Type B pancreatic cell (in vitro differentiated cells): Measurements from ENCODE around the gene TMUB1. TPM values are rescaled to one million over a fixed set of nuclear protein-coding genes. Genes with fewer than 3 reads are reported as not detected.

Source experiments
- DNase-seq: peaks from one replicate; pipeline ENCODE4 v3.0.0; 2021; ENCODE audit warnings: mixed read lengths; ENCODE audit not compliant: unreplicated experiment; ENCODE audit errors: extremely low spot score
- H3K27ac Mint-ChIP-seq: 2 replicates; pipeline ENCODE4 v1.8.0; 2021; ENCODE audit warnings: mild to moderate bottlenecking, mixed read lengths
- H3K27me3 Mint-ChIP-seq: 2 replicates; pipeline ENCODE4 v1.8.0; 2021; ENCODE audit warnings: mixed read lengths
- H3K36me3 Mint-ChIP-seq: 2 replicates; pipeline ENCODE4 v1.8.0; 2021; ENCODE audit warnings: mixed read lengths
- H3K4me1 Mint-ChIP-seq: one replicate; pipeline ENCODE4 v1.8.0; 2021; ENCODE audit warnings: mixed read lengths; ENCODE audit not compliant: unreplicated experiment
- H3K4me3 Mint-ChIP-seq: 2 replicates; pipeline ENCODE4 v1.8.0; 2021; ENCODE audit warnings: mild to moderate bottlenecking, mixed read lengths
- H3K9me3 Mint-ChIP-seq: 2 replicates; pipeline ENCODE4 v1.8.0; 2021; ENCODE audit warnings: mixed read lengths
- CTCF ChIP-seq: fragments of 200-600 bp; sonication (generic); conservative IDR thresholded peaks from 2 replicates; pipeline ENCODE4 v1.5.0; 2021; ENCODE audit warnings: antibody characterized with exemption, mild to moderate bottlenecking
- total RNA-seq: library from RNA; stranded (reverse); gene quantifications from 2 replicates; pipeline ENCODE4 v1.2.1, GENCODE V29; 2021; ENCODE audit warnings: low replicate concordance

TMUB1 gene
- total RNA-seq, 1 donor from 2014 or later: 37.9 TPM

- Mint-ChIP-seq H3K27ac (no peak overlapping the region), H3K4me3 (no peak overlapping the region), H3K9me3 (no peaks in the 10 kb centered on the region), H3K27me3 (no peaks in the 10 kb centered on the region), H3K36me3 (no peaks in the 10 kb centered on the region), H3K4me1 (peaks cover 15% of the 10 kb centered on the region)
- no peak for TF ChIP-seq CTCF
- no peak for DNase-seq
These were observed 7.7 kb downstream of the TMUB1 start for GRCh38 chr7:151075662-151075971.

- DNase-seq: no peak
- Mint-ChIP-seq H3K9me3 (no peaks in the 10 kb centered on the region), H3K36me3 (no peaks in the 10 kb centered on the region), H3K4me1 (peaks cover 14% of the 10 kb centered on the region), H3K4me3 (no peak overlapping the region), H3K27me3 (no peaks in the 10 kb centered on the region), H3K27ac (no peak overlapping the region)
- TF ChIP-seq CTCF: no peak
These were observed 8.3 kb downstream of the TMUB1 start for GRCh38 chr7:151074817-151075661.

- H3K27me3 Mint-ChIP-seq: no peaks in the 10 kb centered on the region
- peaks cover 3% of the 10 kb centered on the region for H3K36me3 Mint-ChIP-seq
- H3K27ac Mint-ChIP-seq: no peak overlapping the region
- DNase-seq: no peak
- no peak overlapping the region for H3K4me3 Mint-ChIP-seq
- H3K4me1 Mint-ChIP-seq: peaks cover 8% of the 10 kb centered on the region
- TF ChIP-seq CTCF: no peak
- H3K9me3 Mint-ChIP-seq: no peaks in the 10 kb centered on the region
These were observed 9.3 kb downstream of the TMUB1 start for GRCh38 chr7:151073990-151074389.

- Mint-ChIP-seq H3K9me3 (no peaks in the 10 kb centered on the region), H3K27ac (no peak overlapping the region), H3K4me3 (no peak overlapping the region), H3K36me3 (peaks cover 3% of the 10 kb centered on the region), H3K27me3 (no peaks in the 10 kb centered on the region), H3K4me1 (no peaks in the 10 kb centered on the region)
- no peak for DNase-seq
- TF ChIP-seq CTCF: no peak
These were observed 12.0 kb downstream of the TMUB1 start for GRCh38 chr7:151071032-151071866.

GRCh38 chr7:151070574-151070960 is 12.7 kb downstream of the TMUB1 start:
- no peaks in the 10 kb centered on the region for H3K4me1 Mint-ChIP-seq
- DNase-seq: no peak
- H3K27me3 Mint-ChIP-seq: no peaks in the 10 kb centered on the region
- H3K36me3 Mint-ChIP-seq: peaks cover 3% of the 10 kb centered on the region
- H3K27ac Mint-ChIP-seq: no peak overlapping the region
- no peaks in the 10 kb centered on the region for H3K9me3 Mint-ChIP-seq
- TF ChIP-seq CTCF: no peak
- no peak overlapping the region for H3K4me3 Mint-ChIP-seq
